H9 (cell line): ENCODE data around the gene KCNA3. TPM values are rescaled to one million over a fixed set of nuclear protein-coding genes. Genes with fewer than 3 reads are reported as not detected.

Experiments used
- DNase-seq: peaks from one replicate; pipeline ENCODE4 v3.0.0-alpha.2; 2017
- H2AFZ ChIP-seq: one replicate; pipeline ENCODE4 v1.6.1; 2013; ENCODE audit warnings: mild to moderate bottlenecking, low read length, control low read depth, moderate library complexity
- H2AK5ac ChIP-seq: 2 replicates; pipeline ENCODE4 v1.6.1; 2013; ENCODE audit warnings: low read length, control low read depth, mixed read lengths; ENCODE audit not compliant: insufficient read length
- H2BK120ac ChIP-seq: one replicate; pipeline ENCODE4 v1.6.1; 2013; ENCODE audit warnings: low read depth, mild to moderate bottlenecking, low read length, control low read depth, inconsistent platforms; ENCODE audit not compliant: poor library complexity, severe bottlenecking
- H2BK12ac ChIP-seq: 2 replicates; pipeline ENCODE4 v1.6.1; 2013; ENCODE audit warnings: low read length, control low read depth, mixed read lengths, low read depth; ENCODE audit not compliant: insufficient read length
- H2BK15ac ChIP-seq: 2 replicates; pipeline ENCODE4 v1.6.1; 2013; ENCODE audit warnings: low read depth, low read length, control low read depth
- H2BK20ac ChIP-seq: one replicate; pipeline ENCODE4 v1.6.1; 2013; ENCODE audit warnings: low read depth, mild to moderate bottlenecking, low read length, control low read depth, inconsistent platforms; ENCODE audit not compliant: poor library complexity, severe bottlenecking
- H2BK5ac ChIP-seq: 2 replicates; pipeline ENCODE4 v1.6.1; 2013; ENCODE audit warnings: low read length, control low read depth, mixed read lengths; ENCODE audit not compliant: insufficient read length
- H3K14ac ChIP-seq: 2 replicates; pipeline ENCODE4 v1.6.1; 2013; ENCODE audit warnings: low read length, control low read depth; ENCODE audit not compliant: insufficient read depth
- H3K18ac ChIP-seq: 2 replicates; pipeline ENCODE4 v1.6.1; 2013; ENCODE audit warnings: low read depth, mild to moderate bottlenecking, mixed read lengths, low read length, control low read depth; ENCODE audit not compliant: insufficient read length
- H3K23ac ChIP-seq: 2 replicates; pipeline ENCODE4 v1.6.1; 2013; ENCODE audit warnings: low read length, control low read depth, mixed read lengths, low read depth; ENCODE audit not compliant: insufficient read length
- H3K23me2 ChIP-seq: 2 replicates; pipeline ENCODE4 v1.6.1; 2013; ENCODE audit warnings: low read depth, mild to moderate bottlenecking, mixed read lengths, low read length, control low read depth; ENCODE audit not compliant: insufficient read length, poor library complexity, severe bottlenecking
- H3K27ac ChIP-seq: 2 replicates; pipeline ENCODE4 v1.5.1; 2013; ENCODE audit warnings: low read length, control low read depth, mixed read lengths, low read depth; ENCODE audit not compliant: insufficient read length
- H3K27me3 ChIP-seq: 2 replicates; pipeline ENCODE4 v1.6.1; 2013; ENCODE audit warnings: low read length, control low read depth, inconsistent platforms; ENCODE audit not compliant: insufficient read depth
- H3K4ac ChIP-seq: 2 replicates; pipeline ENCODE4 v1.6.1; 2013; ENCODE audit warnings: low read depth, mild to moderate bottlenecking, control low read depth, inconsistent platforms, low read length, moderate library complexity
- H3K4me1 ChIP-seq: 2 replicates; pipeline ENCODE4 v1.6.1; 2013; ENCODE audit warnings: low read length, control low read depth, inconsistent platforms; ENCODE audit not compliant: insufficient read depth
- H3K4me2 ChIP-seq: 2 replicates; pipeline ENCODE4 v1.6.1; 2013; ENCODE audit warnings: low read length, control low read depth, mixed read lengths; ENCODE audit not compliant: insufficient read length, insufficient read depth
- H3K56ac ChIP-seq: 2 replicates; pipeline ENCODE4 v1.6.1; 2013; ENCODE audit warnings: low read depth, mild to moderate bottlenecking, mixed read lengths, low read length, control low read depth; ENCODE audit not compliant: insufficient read length
- H3K79me1 ChIP-seq: 2 replicates; pipeline ENCODE4 v1.6.1; 2013; ENCODE audit warnings: low read depth, mild to moderate bottlenecking, moderate library complexity, low read length, control low read depth, inconsistent platforms; ENCODE audit not compliant: insufficient read depth, poor library complexity, severe bottlenecking
- H3K79me2 ChIP-seq: 2 replicates; pipeline ENCODE4 v1.6.1; 2013; ENCODE audit warnings: low read length, control low read depth, inconsistent platforms; ENCODE audit not compliant: insufficient read depth
- H3K9ac ChIP-seq: 2 replicates; pipeline ENCODE4 v1.6.1; 2013; ENCODE audit warnings: low read length, control low read depth, mixed read lengths; ENCODE audit not compliant: insufficient read length; ENCODE audit errors: extremely low read depth
- H3K9me3 ChIP-seq: one replicate; pipeline ENCODE4 v1.6.1; 2013; ENCODE audit warnings: low read depth, low read length, inconsistent platforms; ENCODE audit not compliant: control insufficient read depth
- H3T11ph ChIP-seq: one replicate; pipeline ENCODE4 v1.6.1; 2013; ENCODE audit warnings: mild to moderate bottlenecking, low read length, control low read depth, inconsistent platforms
- H4K20me1 ChIP-seq: one replicate; pipeline ENCODE4 v1.6.1; 2013; ENCODE audit not compliant: control insufficient read depth, insufficient read length, insufficient read depth
- H4K5ac ChIP-seq: 2 replicates; pipeline ENCODE4 v1.6.1; 2013; ENCODE audit warnings: low read depth, mild to moderate bottlenecking, mixed read lengths, low read length, control low read depth; ENCODE audit not compliant: insufficient read length
- H4K8ac ChIP-seq: replicated peaks from 2 replicates; pipeline ENCODE4 v1.6.1; 2013; ENCODE audit warnings: low read length, control low read depth, mixed read lengths, low read depth; ENCODE audit not compliant: insufficient read length
- H4K91ac ChIP-seq: 2 replicates; pipeline ENCODE4 v1.6.1; 2013; ENCODE audit warnings: low read depth, mild to moderate bottlenecking, moderate library complexity, mixed read lengths, low read length, control low read depth; ENCODE audit not compliant: insufficient read length
- H3K27ac Mint-ChIP-seq, 3 experiments: 2 replicates in 2 of 3; 3 replicates in 1 of 3; pipeline ENCODE4 v1.8.0; 2020 to 2021; ENCODE audit warnings: mixed read lengths in 3 of 3, mild to moderate bottlenecking in 1 of 3, moderate library complexity in 1 of 3
- H3K27me3 Mint-ChIP-seq: 2 replicates; pipeline ENCODE4 v1.8.0; 2021; ENCODE audit warnings: low read depth, mild to moderate bottlenecking, moderate library complexity, mixed read lengths
- H3K36me3 Mint-ChIP-seq, 3 experiments: 2 replicates in 2 of 3; 3 replicates in 1 of 3; pipeline ENCODE4 v1.8.0; 2020 to 2021; ENCODE audit warnings: low read depth in 3 of 3, mixed read lengths in 3 of 3; ENCODE audit not compliant: insufficient read depth in 1 of 3
- H3K4me1 Mint-ChIP-seq, 2 experiments: 2 replicates each; pipeline ENCODE4 v1.8.0; 2020; ENCODE audit warnings: mixed read lengths in 2 of 2
- H3K4me3 Mint-ChIP-seq, 2 experiments: 2 replicates in 1 of 2; 3 replicates in 1 of 2; pipeline ENCODE4 v1.8.0; 2020 to 2021; ENCODE audit warnings: mild to moderate bottlenecking in 2 of 2, mixed read lengths in 2 of 2, moderate library complexity in 1 of 2
- H3K9me3 Mint-ChIP-seq, 2 experiments: 2 replicates in 1 of 2; 3 replicates in 1 of 2; pipeline ENCODE4 v1.8.0; 2020; ENCODE audit warnings: mild to moderate bottlenecking in 2 of 2, mixed read lengths in 2 of 2, moderate library complexity in 1 of 2
- CTCF ChIP-seq: fragments of 200-600 bp; sonication (generic); conservative IDR thresholded peaks from 3 replicates; pipeline ENCODE4 v1.8.0; 2021; ENCODE audit warnings: antibody characterized with exemption, mild to moderate bottlenecking
- WGBS: extraction: QIAGEN DNeasy Blood & Tissue Kit; methylation state at CpG from one replicate; pipeline ENCODE4 v1.1.7; 2013; ENCODE audit warnings: missing lambda C conversion rate, low lambda C conversion rate, mixed read lengths; ENCODE audit not compliant: insufficient read length; ENCODE audit errors: extremely low coverage; 5-methylcytosine and 5-hydroxymethylcytosine counted together
- total RNA-seq: library from RNA; stranded (reverse); gene quantifications from 2 replicates; pipeline ENCODE4 v1.2.1, GENCODE V29; 2021

Gene KCNA3
- total RNA-seq, 1 experiment from 2014 or later: 0.92 TPM

DNA sequence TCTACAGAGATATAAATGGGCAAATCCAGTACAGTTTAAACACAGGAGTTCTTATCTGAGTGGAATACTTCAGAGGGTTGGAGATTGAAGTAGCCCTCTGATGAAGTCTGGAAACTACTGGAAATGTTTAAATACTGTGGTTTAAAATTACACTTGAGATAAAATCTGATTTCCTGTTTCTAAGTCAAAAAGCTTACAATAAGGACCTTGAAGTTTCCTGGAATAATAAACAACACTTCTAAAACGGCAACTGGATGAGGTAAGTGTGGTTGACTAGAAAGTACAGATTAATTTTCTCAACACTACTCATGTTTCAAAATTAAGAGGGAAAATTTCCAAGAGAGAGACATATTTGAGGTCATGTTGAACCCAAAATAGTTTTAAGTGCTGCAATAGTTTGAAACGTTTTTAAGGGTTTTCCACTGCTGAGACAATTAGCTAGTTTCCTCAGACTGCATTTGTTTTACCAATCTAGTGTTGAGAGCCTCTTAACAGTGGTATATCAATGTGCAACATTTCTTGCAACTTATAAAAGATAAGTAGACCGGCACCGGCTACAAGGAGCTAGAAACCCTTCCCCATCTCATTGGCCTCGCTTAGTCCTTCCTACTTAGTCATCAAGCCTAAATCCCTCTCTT lies 27.4 kb downstream of the KCNA3 start:
- TF ChIP-seq CTCF: no peak
- H3K56ac ChIP-seq: no peak overlapping the region
- H3K79me2 ChIP-seq: no peaks in the 10 kb centered on the region
- H3T11ph ChIP-seq: no peak overlapping the region
- H3K4me2 ChIP-seq: no peak overlapping the region
- no peaks in the 10 kb centered on the region for H4K20me1 ChIP-seq
- H3K79me1 ChIP-seq: no peaks in the 10 kb centered on the region
- H3K4me1 Mint-ChIP-seq: no peaks in the 10 kb centered on the region
- H3K18ac ChIP-seq: no peak overlapping the region
- no peaks in the 10 kb centered on the region for H3K4me1 ChIP-seq
- H2BK15ac ChIP-seq: no peak overlapping the region
- no peak overlapping the region for H4K8ac ChIP-seq
- H2AFZ ChIP-seq: no peak overlapping the region
- no peak overlapping the region for H3K27ac ChIP-seq
- H3K4ac ChIP-seq: no peak overlapping the region
- H2BK20ac ChIP-seq: no peak overlapping the region
- H2BK5ac ChIP-seq: no peak overlapping the region
- H3K14ac ChIP-seq: no peak overlapping the region
- no peak overlapping the region for H4K5ac ChIP-seq
- WGBS: no CpG with 5 or more reads among the region's 5 CpGs
- no peaks in the 10 kb centered on the region for H3K27me3 ChIP-seq
- H2BK120ac ChIP-seq: no peak overlapping the region
- H3K9ac ChIP-seq: no peak overlapping the region
- H3K9me3 ChIP-seq: no peaks in the 10 kb centered on the region
- no peak overlapping the region for H3K27ac Mint-ChIP-seq
- no peak overlapping the region for H3K4me3 Mint-ChIP-seq
- H3K23me2 ChIP-seq: no peaks in the 10 kb centered on the region
- no peaks in the 10 kb centered on the region; the same call in 1 of the 2 replicates for H3K27me3 Mint-ChIP-seq
- no peaks in the 10 kb centered on the region for H3K36me3 Mint-ChIP-seq
- no peaks in the 10 kb centered on the region for H3K9me3 Mint-ChIP-seq
- no peak overlapping the region for H4K91ac ChIP-seq
- no peak overlapping the region for H3K23ac ChIP-seq
- H2BK12ac ChIP-seq: no peak overlapping the region
- no peak overlapping the region for H2AK5ac ChIP-seq
- DNase-seq: no peak
